ENCODE measurements around the gene LRRTM4.

GRCh38 chr2:76973610-76974009, 548.6 kb downstream of the LRRTM4 start:
- TF ChIP-seq CTCF (IDR thresholded peaks at IDR 0.05) (no peak), POLR2A (IDR thresholded peaks at IDR 0.05) (no peak)

Measured in esophagus squamous epithelium (tissue), 4 donors.